HAP-1 (cell line): Measurements from ENCODE around the gene LYRM4.
A peak's percentile ranks its signal among the peaks of the same experiment; 100 is the strongest.

Source experiments
- DNase-seq, 2 experiments: peaks; one replicate each; pipeline ENCODE4 v3.0.0-alpha.2; 2016 to 2020; ENCODE audit warnings: low spot score in 2 of 2
- H3K27me3 ChIP-seq: fragments of 250-450 bp; sonication (Bioruptor Pico); 2 replicates; pipeline ENCODE4 v1.5.1; 2020; ENCODE audit warnings: low read depth, mild to moderate bottlenecking, moderate library complexity
- H3K36me3 ChIP-seq: fragments of 250-450 bp; sonication (Bioruptor Pico); replicated peaks from 2 replicates; pipeline ENCODE4 v1.5.1; 2020; ENCODE audit warnings: mild to moderate bottlenecking
- H3K4me1 ChIP-seq: fragments of 250-450 bp; sonication (Bioruptor Pico); 2 replicates; pipeline ENCODE4 v1.5.1; 2020; ENCODE audit warnings: mild to moderate bottlenecking
- H3K4me3 ChIP-seq: fragments of 250-450 bp; sonication (Bioruptor Pico); 2 replicates; pipeline ENCODE4 v1.5.1; 2020; ENCODE audit warnings: mild to moderate bottlenecking, moderate library complexity
- H3K9me3 ChIP-seq: fragments of 250-450 bp; sonication (Bioruptor Pico); 2 replicates; pipeline ENCODE4 v1.5.1; 2020; ENCODE audit warnings: mild to moderate bottlenecking, moderate library complexity
- in situ Hi-C: fragments of 300-500 bp; cut with MboI; formaldehyde crosslinking; loops from 3 replicates; pipeline ENCODE4 v1.14.3; 2020; ENCODE audit warnings: low sequenced_read_pairs, inconsistent platforms, mixed read lengths

The LYRM4 gene

GRCh38 chr6:5260661-5261544, at the start of gene LYRM4, which contains the start of gene FARS2:
LYRM4 (minus strand) TSS chr6:5260950; CDS start chr6:5260733, 217 bp downstream.
FARS2 (plus strand) TSS chr6:5261513.
- peak; percentile 81 to 91 for DNase-seq
- 0 out of 2 replicates have a peak, but pooled peaks cover 2% of the 10 kb centered on the region for H3K9me3 ChIP-seq
- peak within 1 kb of the TSS; percentile 96 for H3K4me3 ChIP-seq
- in situ Hi-C loops, result no loop called here
- peaks cover 21% of the 10 kb centered on the region for H3K36me3 ChIP-seq
- peaks cover 10% of the 10 kb centered on the region for H3K4me1 ChIP-seq
- H3K27me3 ChIP-seq, result no peaks in the 10 kb centered on the region

- H3K27me3 ChIP-seq, result no peaks in the 10 kb centered on the region
- peaks cover 16% of the 10 kb centered on the region for H3K4me1 ChIP-seq
- H3K36me3 ChIP-seq, result no peaks in the 10 kb centered on the region
- no peak overlapping the region for H3K4me3 ChIP-seq
- no peaks in the 10 kb centered on the region for H3K9me3 ChIP-seq
- no peak for DNase-seq
- in situ Hi-C loops, result no loop called here
Measured at GRCh38 chr6:5308066-5308465, 47.3 kb upstream of the LYRM4 start.

GRCh38 chr6:5307058-5307457, 46.3 kb upstream of the LYRM4 start:
- DNase-seq, result no peak

GRCh38 chr6:5305968-5306626, 45.3 kb upstream of the LYRM4 start:
- no peaks in the 10 kb centered on the region for H3K36me3 ChIP-seq
- in situ Hi-C loops, result no loop called here
- no peak overlapping the region for H3K4me3 ChIP-seq
- H3K4me1 ChIP-seq, result peaks cover 16% of the 10 kb centered on the region
- DNase-seq, result peak; percentile 60 to 83
- no peaks in the 10 kb centered on the region for H3K27me3 ChIP-seq
- H3K9me3 ChIP-seq, result no peaks in the 10 kb centered on the region

More at GRCh38 chr6:5307058-5307457, 46.3 kb upstream of the LYRM4 start:
- H3K9me3 ChIP-seq, result no peaks in the 10 kb centered on the region
- H3K27me3 ChIP-seq, result no peaks in the 10 kb centered on the region
- no peaks in the 10 kb centered on the region for H3K36me3 ChIP-seq
- H3K4me3 ChIP-seq, result no peak overlapping the region
- in situ Hi-C loops, result no loop called here
- H3K4me1 ChIP-seq, result peaks cover 16% of the 10 kb centered on the region

GRCh38 chr6:5303682-5304081, 42.9 kb upstream of the LYRM4 start:
- DNase-seq, result no peak
- no peaks in the 10 kb centered on the region for H3K9me3 ChIP-seq
- no peaks in the 10 kb centered on the region for H3K27me3 ChIP-seq
- H3K4me3 ChIP-seq, result no peak overlapping the region
- peaks cover 16% of the 10 kb centered on the region for H3K4me1 ChIP-seq
- in situ Hi-C loops, result no loop called here
- no peaks in the 10 kb centered on the region for H3K36me3 ChIP-seq

GRCh38 chr6:5302995-5303622, 42.4 kb upstream of the LYRM4 start:
- H3K36me3 ChIP-seq, result no peaks in the 10 kb centered on the region
- in situ Hi-C loops, result no loop called here
- no peaks in the 10 kb centered on the region for H3K9me3 ChIP-seq
- H3K4me3 ChIP-seq, result no peak overlapping the region
- DNase-seq, result peak in 1 of 2 experiments; percentile 18
- H3K4me1 ChIP-seq, result peaks cover 16% of the 10 kb centered on the region
- no peaks in the 10 kb centered on the region for H3K27me3 ChIP-seq

GRCh38 chr6:5302220-5302946, 41.6 kb upstream of the LYRM4 start:
- no peaks in the 10 kb centered on the region for H3K36me3 ChIP-seq
- in situ Hi-C loops, result no loop called here

GRCh38 chr6:5300206-5300764, 39.5 kb upstream of the LYRM4 start:
- Histone ChIP-seq H3K4me1 (peaks cover 3% of the 10 kb centered on the region), H3K27me3 (no peaks in the 10 kb centered on the region), H3K36me3 (no peaks in the 10 kb centered on the region), H3K9me3 (no peaks in the 10 kb centered on the region), H3K4me3 (no peak overlapping the region)
- no peak for DNase-seq
- in situ Hi-C loops, result no loop called here

More at GRCh38 chr6:5302220-5302946, 41.6 kb upstream of the LYRM4 start:
- DNase-seq, result no peak
- Histone ChIP-seq H3K4me3 (no peak overlapping the region), H3K4me1 (peaks cover 16% of the 10 kb centered on the region), H3K27me3 (no peaks in the 10 kb centered on the region), H3K9me3 (no peaks in the 10 kb centered on the region)

GRCh38 chr6:5295623-5296022, 34.9 kb upstream of the LYRM4 start:
- no peak overlapping the region for H3K4me3 ChIP-seq
- no peaks in the 10 kb centered on the region for H3K36me3 ChIP-seq

GRCh38 chr6:5294392-5295211, 33.9 kb upstream of the LYRM4 start:
- peaks cover 3% of the 10 kb centered on the region; the same call in 1 of the 2 replicates for H3K4me1 ChIP-seq
- no peaks in the 10 kb centered on the region for H3K36me3 ChIP-seq
- DNase-seq, result no peak
- no peak overlapping the region for H3K4me3 ChIP-seq
- H3K9me3 ChIP-seq, result no peaks in the 10 kb centered on the region
- no peaks in the 10 kb centered on the region for H3K27me3 ChIP-seq
- in situ Hi-C loops, result no loop called here

More at GRCh38 chr6:5295623-5296022, 34.9 kb upstream of the LYRM4 start:
- Histone ChIP-seq H3K27me3 (no peaks in the 10 kb centered on the region), H3K4me1 (peaks cover 3% of the 10 kb centered on the region; the same call in 1 of the 2 replicates), H3K9me3 (no peaks in the 10 kb centered on the region)
- in situ Hi-C loops, result no loop called here
- no peak for DNase-seq

- no peaks in the 10 kb centered on the region for H3K36me3 ChIP-seq
- no peaks in the 10 kb centered on the region for H3K27me3 ChIP-seq
- DNase-seq, result no peak
- H3K4me1 ChIP-seq, result peaks cover 3% of the 10 kb centered on the region; the same call in 1 of the 2 replicates
- no peak overlapping the region for H3K4me3 ChIP-seq
- in situ Hi-C loops, result no loop called here
- H3K9me3 ChIP-seq, result no peaks in the 10 kb centered on the region
Measured at GRCh38 chr6:5293692-5294091, 32.9 kb upstream of the LYRM4 start.

- no peaks in the 10 kb centered on the region for H3K27me3 ChIP-seq
- H3K9me3 ChIP-seq, result no peaks in the 10 kb centered on the region
- no peak overlapping the region for H3K4me3 ChIP-seq
- in situ Hi-C loops, result no loop called here
- H3K4me1 ChIP-seq, result peaks cover 3% of the 10 kb centered on the region; the same call in 1 of the 2 replicates
- no peak for DNase-seq
- H3K36me3 ChIP-seq, result no peaks in the 10 kb centered on the region
Measured at GRCh38 chr6:5292154-5292553, 31.4 kb upstream of the LYRM4 start.
